Upper lobe of right lung (tissue), 1 donor: ENCODE data around the gene ZNF836. TPM values are rescaled to one million over a fixed set of nuclear protein-coding genes. Genes with fewer than 3 reads are reported as not detected.
A peak's percentile ranks its signal among the peaks of the same experiment; 100 is the strongest.

Experiments used
- ATAC-seq: fragments of 200-7000 bp; cut with Tn5 transposase; one replicate; pipeline ENCODE4 v1.9.1; 2020; ENCODE audit warnings: mild to moderate bottlenecking, moderate library complexity
- DNase-seq: peaks from one replicate; pipeline ENCODE4 v3.0.0-alpha.2; 2020
- H3K27ac ChIP-seq: fragments of 200-600 bp; one replicate; pipeline ENCODE4 v1.8.0; 2022
- H3K27me3 ChIP-seq: fragments of 200-600 bp; one replicate; pipeline ENCODE4 v1.8.0; 2022; ENCODE audit warnings: mild to moderate bottlenecking
- H3K36me3 ChIP-seq: fragments of 200-600 bp; one replicate; pipeline ENCODE4 v1.8.0; 2022
- H3K4me1 ChIP-seq: fragments of 200-600 bp; one replicate; pipeline ENCODE4 v1.8.0; 2022
- H3K4me3 ChIP-seq: fragments of 200-600 bp; one replicate; pipeline ENCODE4 v1.8.0; 2022; ENCODE audit warnings: mild to moderate bottlenecking
- H3K9me3 ChIP-seq: fragments of 200-600 bp; one replicate; pipeline ENCODE4 v1.8.0; 2022
- intact Hi-C: fragments of 100-400 bp; cut with DNase I; formaldehyde crosslinking; loops from one replicate; pipeline ENCODE4 v1.11.0; 2022
- total RNA-seq: library from RNA; stranded (reverse); fragmentation: NEBNext Ultra II Directional; extraction: Animal tissue kit (Norgen Biotek cat#: 25700); gene quantifications from one replicate; pipeline ENCODE4 v1.2.1, GENCODE V29; 2021
- TF ChIP-seq, protein P1 (sequence below): fragments of 200-600 bp; IDR thresholded peaks from one replicate; pipeline ENCODE4 v1.8.0; 2022; ENCODE audit warnings: antibody characterized with exemption
- donor health status: DM: no; HTN: yes; CAD: no; lungs with severe emphysema.

ZNF836 gene
- total RNA-seq, 1 donor from 2014 or later: 20.7 TPM

DNA sequence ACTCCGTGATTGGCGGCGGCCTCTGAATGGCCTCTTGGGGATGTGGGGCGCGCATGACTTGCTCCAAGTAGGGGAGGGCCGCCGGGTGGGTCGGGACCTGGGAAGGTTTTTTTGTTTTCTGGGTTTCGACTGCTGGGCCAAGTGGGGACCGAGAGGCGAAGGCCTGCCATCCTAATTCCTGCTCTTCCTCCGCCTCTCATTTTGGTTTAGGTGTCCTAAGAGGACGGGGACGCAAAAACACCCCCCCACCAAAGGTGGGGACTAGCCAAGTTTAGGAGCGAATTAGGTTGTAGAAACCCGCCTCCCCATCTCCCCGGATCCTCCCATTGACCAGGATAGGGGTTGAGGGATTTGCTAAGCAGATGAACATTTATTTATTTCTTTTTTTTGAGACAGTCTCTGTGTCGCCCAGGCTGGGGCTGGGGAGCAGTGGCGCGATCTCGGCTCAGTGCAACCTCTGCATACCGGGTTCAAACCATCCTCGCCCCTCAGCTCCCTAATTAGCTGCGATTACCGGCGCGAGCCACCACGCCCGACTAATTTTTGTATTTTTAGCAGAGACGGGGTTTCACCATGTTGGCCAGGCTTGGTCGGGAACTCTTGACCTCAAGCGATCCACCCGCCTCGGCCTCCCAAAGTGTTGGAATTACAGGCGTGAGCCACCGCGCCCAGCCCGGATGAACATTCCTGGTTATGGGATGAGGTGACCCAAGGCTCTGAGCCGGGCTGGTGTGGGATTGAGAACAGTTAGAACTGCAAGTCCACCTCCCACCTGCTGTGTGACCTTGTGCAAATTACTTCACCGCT is 19.3 kb upstream of the ZNF836 start:
- ATAC-seq: no peak
- intact Hi-C loops: no loop called here
- H3K27me3 ChIP-seq: no peaks in the 10 kb centered on the region
- H3K36me3 ChIP-seq: peaks cover 17% of the 10 kb centered on the region
- peak; percentile 70 for DNase-seq
- H3K4me3 ChIP-seq: peak overlapping the region; percentile 82
- H3K4me1 ChIP-seq: peaks cover 38% of the 10 kb centered on the region
- H3K9me3 ChIP-seq: no peaks in the 10 kb centered on the region
- H3K27ac ChIP-seq: peak overlapping the region; percentile 99
- TF ChIP-seq, protein P1, sequence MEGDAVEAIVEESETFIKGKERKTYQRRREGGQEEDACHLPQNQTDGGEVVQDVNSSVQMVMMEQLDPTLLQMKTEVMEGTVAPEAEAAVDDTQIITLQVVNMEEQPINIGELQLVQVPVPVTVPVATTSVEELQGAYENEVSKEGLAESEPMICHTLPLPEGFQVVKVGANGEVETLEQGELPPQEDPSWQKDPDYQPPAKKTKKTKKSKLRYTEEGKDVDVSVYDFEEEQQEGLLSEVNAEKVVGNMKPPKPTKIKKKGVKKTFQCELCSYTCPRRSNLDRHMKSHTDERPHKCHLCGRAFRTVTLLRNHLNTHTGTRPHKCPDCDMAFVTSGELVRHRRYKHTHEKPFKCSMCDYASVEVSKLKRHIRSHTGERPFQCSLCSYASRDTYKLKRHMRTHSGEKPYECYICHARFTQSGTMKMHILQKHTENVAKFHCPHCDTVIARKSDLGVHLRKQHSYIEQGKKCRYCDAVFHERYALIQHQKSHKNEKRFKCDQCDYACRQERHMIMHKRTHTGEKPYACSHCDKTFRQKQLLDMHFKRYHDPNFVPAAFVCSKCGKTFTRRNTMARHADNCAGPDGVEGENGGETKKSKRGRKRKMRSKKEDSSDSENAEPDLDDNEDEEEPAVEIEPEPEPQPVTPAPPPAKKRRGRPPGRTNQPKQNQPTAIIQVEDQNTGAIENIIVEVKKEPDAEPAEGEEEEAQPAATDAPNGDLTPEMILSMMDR: no peak

DNA sequence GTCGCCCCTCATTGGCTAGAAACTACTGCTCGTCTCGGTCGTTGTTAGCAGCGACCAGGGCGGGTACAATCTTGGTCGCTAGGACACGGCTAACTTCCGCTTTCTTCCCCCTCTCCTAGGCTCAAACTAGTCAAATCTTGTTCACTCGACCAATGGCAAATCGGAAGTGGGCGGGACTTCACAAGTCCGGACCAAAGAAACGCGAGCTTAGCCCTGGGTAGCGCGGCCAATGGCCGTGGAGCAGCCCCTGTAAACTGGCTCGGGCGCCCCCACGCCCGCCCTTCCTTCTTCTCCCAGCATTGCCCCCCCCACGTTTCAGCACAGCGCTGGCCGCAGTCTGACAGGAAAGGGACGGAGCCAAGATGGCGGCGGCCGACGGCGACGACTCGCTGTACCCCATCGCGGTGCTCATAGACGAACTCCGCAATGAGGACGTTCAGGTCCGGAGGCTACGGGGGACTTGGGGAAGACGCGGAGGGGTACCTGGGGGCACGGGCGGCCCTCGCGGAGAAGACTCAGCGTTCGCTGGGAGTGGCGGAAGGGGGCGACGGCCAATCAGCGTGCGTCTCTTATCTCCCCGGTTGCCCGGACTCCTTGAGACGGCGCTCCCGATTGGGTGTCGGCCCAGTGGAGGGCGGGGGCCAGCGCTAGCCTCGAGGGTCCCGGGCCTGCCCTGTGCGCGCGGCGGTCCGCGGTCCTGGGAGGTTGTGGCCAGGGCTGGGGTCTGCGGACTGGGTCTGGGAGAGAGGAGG is 18.5 kb upstream of the ZNF836 start, which contains the start of gene PPP2R1A:
Gene PPP2R1A (plus strand): TSS at position 318 of the 752 bp plus-strand sequence. CDS start 45 bp downstream, at position 363.
- Histone ChIP-seq H3K4me1 (peaks cover 38% of the 10 kb centered on the region), H3K4me3 (peak within 1 kb of the TSS; percentile 82), H3K36me3 (peaks cover 12% of the 10 kb centered on the region), H3K27ac (peak within 1 kb of the TSS; percentile 99), H3K27me3 (no peaks in the 10 kb centered on the region), H3K9me3 (no peaks in the 10 kb centered on the region)
- intact Hi-C loops: no loop called here
- TF ChIP-seq, protein P1: no peak
- ATAC-seq (peak; percentile 95), DNase-seq (peak; percentile 99)

DNA sequence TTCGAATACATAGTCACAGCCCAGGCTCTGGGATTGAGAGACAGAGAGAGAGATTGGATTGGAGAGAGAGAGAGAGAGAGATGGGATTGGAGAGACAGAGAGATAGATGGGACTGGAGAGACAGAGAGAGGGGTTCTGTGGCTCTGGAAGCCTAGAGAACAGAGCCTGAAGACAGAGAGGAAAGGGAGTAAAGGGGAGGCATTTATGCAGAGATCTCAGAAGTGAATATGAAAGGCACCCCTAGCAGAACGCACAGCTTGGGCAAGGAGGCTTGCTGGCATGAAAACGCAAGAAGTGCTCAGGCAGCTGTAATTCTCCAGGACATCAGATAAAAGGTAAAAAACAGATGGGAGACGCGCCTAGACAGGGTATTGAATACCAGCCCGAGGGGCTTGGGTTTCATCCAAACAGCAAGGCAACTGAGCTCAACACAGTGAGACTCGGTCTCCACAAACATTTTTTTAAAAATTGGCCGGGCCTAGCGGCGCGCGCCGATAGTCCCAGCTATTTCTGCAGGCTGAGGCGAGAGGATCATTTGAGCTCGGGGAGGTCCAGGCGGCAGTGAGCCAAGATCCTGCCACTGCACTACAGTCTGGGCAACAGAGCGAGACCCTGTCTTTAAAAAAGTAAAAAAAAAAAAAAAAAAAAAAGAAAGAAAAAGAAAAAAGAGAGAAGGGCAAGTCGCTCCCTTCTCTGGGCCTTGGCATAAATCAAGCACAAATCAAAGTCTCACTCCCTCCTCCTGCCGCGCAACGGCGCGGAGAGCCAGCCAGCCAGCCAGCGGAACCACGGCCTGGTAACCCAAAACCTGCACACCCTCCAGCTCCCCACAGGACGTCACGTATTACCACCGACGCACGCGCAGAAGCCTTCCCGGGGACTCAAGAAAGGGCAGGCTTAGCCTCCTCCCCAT is 17.7 kb upstream of the ZNF836 start:
- intact Hi-C loops: no loop called here
- H3K4me3 ChIP-seq: peak overlapping the region; percentile 58
- H3K27me3 ChIP-seq: no peaks in the 10 kb centered on the region
- H3K9me3 ChIP-seq: no peaks in the 10 kb centered on the region
- TF ChIP-seq, protein P1: no peak
- ATAC-seq (no peak), DNase-seq (peak; percentile 100)
- peak overlapping the region; percentile 99 for H3K27ac ChIP-seq
- peaks cover 12% of the 10 kb centered on the region for H3K36me3 ChIP-seq
- peaks cover 38% of the 10 kb centered on the region for H3K4me1 ChIP-seq

DNA sequence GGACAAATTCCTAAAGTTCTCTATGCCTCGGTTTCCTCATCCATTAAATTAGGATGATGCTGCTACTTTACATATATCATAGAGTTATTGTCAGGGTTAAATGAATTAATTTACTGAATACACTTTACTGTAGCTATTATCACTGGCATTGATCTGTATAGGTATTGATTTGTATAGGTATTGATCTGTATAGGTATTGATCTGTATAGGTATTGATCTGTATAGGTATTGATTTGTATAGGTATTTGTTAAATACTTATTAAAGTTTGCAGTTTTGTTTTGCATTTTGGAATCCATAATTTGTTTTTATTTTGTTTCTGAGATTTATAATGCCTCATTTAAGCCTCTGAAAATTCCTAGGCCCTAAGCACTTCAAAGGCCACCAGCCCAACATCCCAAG is 16.0 kb upstream of the ZNF836 start:
- intact Hi-C loops: no loop called here
- TF ChIP-seq, protein P1: no peak
- Histone ChIP-seq H3K4me3 (no peak overlapping the region), H3K27me3 (no peaks in the 10 kb centered on the region), H3K4me1 (peaks cover 25% of the 10 kb centered on the region), H3K9me3 (no peaks in the 10 kb centered on the region), H3K27ac (no peak overlapping the region), H3K36me3 (no peaks in the 10 kb centered on the region)
- DNase-seq: no peak
- no peak for ATAC-seq

DNA sequence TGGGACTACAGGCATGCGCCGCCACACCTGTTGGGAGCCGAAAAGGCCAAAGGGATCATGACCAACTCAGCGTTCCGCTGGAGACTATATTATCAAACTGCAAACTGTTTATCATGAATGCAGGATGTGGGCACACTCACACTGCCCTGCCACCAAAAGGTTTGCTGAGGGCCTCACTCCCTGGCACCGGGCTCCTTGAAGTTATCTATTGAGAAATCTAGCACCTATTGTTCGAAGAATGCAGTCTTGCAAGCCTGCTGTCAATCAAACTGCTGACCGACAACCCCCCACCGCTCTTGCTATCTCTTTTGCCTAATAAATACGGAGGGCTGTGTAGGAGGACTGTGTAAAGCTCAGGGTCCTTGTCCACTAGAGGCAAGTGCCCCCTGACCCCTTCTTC is 5.2 kb upstream of the ZNF836 start:
- no peaks in the 10 kb centered on the region for H3K27me3 ChIP-seq
- H3K27ac ChIP-seq: no peak overlapping the region
- H3K4me1 ChIP-seq: no peaks in the 10 kb centered on the region
- H3K9me3 ChIP-seq: no peaks in the 10 kb centered on the region
- TF ChIP-seq, protein P1: no peak
- intact Hi-C loops: no loop called here
- no peaks in the 10 kb centered on the region for H3K36me3 ChIP-seq
- ATAC-seq (no peak), DNase-seq (no peak)
- H3K4me3 ChIP-seq: no peak overlapping the region
